Measurements from ENCODE around the gene MEIG1. TPM values are rescaled to one million over a fixed set of nuclear protein-coding genes. Genes with fewer than 3 reads are reported as not detected.
"Not testable (repeated sequence)": the region's sequence is repeated elsewhere in the genome, so short reads cannot be mapped to it uniquely, and the experiment has no call there.

MEIG1 gene
- total RNA-seq, 1 experiment from 2014 or later: 1.6 TPM

GRCh38 chr10:14967897-14968296 is 8.7 kb downstream of the MEIG1 start:
- ChIA-PET POLR2A (ENCODE audit: unreplicated experiment) (no interaction called here), CTCF (no interaction called here)
- intact Hi-C loops (cut with micrococcal nuclease): no loop called here
- Histone ChIP-seq H3F3A (ENCODE audit: low read length, unreplicated experiment) (no peaks in the 10 kb centered on the region), H4K20me1 (ENCODE audit: low read length) (no peaks in the 10 kb centered on the region), H3K4me2 (ENCODE audit: low read length) (no peak overlapping the region), H2AFZ (ENCODE audit: low read length) (no peak overlapping the region), H3K27ac (ENCODE audit: low read length) (no peak overlapping the region), H3K79me2 (ENCODE audit: low read length) (no peaks in the 10 kb centered on the region), H3K27me3 (ENCODE audit: low read length) (no peaks in the 10 kb centered on the region), H3K9me3 (ENCODE audit: low read length) (no peaks in the 10 kb centered on the region), H3K36me3 (ENCODE audit: low read depth, low read length) (no peaks in the 10 kb centered on the region), H3K4me3 (ENCODE audit: low read length) (no peak overlapping the region), H3K9ac (ENCODE audit: low read length) (no peak overlapping the region), H3K4me1 (ENCODE audit: insufficient read depth, low read length) (no peaks in the 10 kb centered on the region), H3K9me2 (replicated peaks; ENCODE audit: low read length) (no peaks in the 10 kb centered on the region)
- DNase-seq (no peak), ATAC-seq (no peak)
- TF ChIP-seq EZH2phosphoT487 (IDR thresholded peaks at IDR 0.05; ENCODE audit: borderline replicate concordance, low read length): no peak
- TF ChIP-seq EZH2 (IDR thresholded peaks at IDR 0.05; ENCODE audit: low read length, unreplicated experiment): no peak
- no TSS peak for BruUV-seq (replicated peaks)

- H3K27me3 ChIP-seq (ENCODE audit: low read length): no peaks in the 10 kb centered on the region
- no peak overlapping the region for H3K9ac ChIP-seq (ENCODE audit: low read length)
- H3K9me2 ChIP-seq (replicated peaks; ENCODE audit: low read length): no peaks in the 10 kb centered on the region
- no peak overlapping the region for H2AFZ ChIP-seq (ENCODE audit: low read length)
- no peak overlapping the region for H3K27ac ChIP-seq (ENCODE audit: low read length)
- ChIA-PET POLR2A (ENCODE audit: unreplicated experiment) (no interaction called here), CTCF (interaction anchor here (0.7 kb wide), 1 partner anchor 19 kb away, joined by 5 read pairs; no protein-coding TSS in a partner anchor)
- no peaks in the 10 kb centered on the region for H3K9me3 ChIP-seq (ENCODE audit: low read length)
- intact Hi-C loops (cut with micrococcal nuclease): loop anchor here (10.0 kb wide), 1 partner anchor 777 kb away; no protein-coding TSS in a partner anchor
- H3K36me3 ChIP-seq (ENCODE audit: low read depth, low read length): no peaks in the 10 kb centered on the region
- ATAC-seq (no peak), DNase-seq (peak; percentile 13)
- H4K20me1 ChIP-seq (ENCODE audit: low read length): no peaks in the 10 kb centered on the region
- no peaks in the 10 kb centered on the region for H3F3A ChIP-seq (ENCODE audit: low read length, unreplicated experiment)
- TF ChIP-seq CTCF (conservative IDR thresholded peaks at IDR 0.05; ENCODE audit: low read depth, low read length): peak; percentile 50
- TF ChIP-seq EZH2 (IDR thresholded peaks at IDR 0.05; ENCODE audit: low read length, unreplicated experiment): no peak
- H3K4me2 ChIP-seq (ENCODE audit: low read length): no peak overlapping the region
- H3K4me3 ChIP-seq (ENCODE audit: low read length): no peak overlapping the region
- H3K79me2 ChIP-seq (ENCODE audit: low read length): no peaks in the 10 kb centered on the region
- no peaks in the 10 kb centered on the region for H3K4me1 ChIP-seq (ENCODE audit: insufficient read depth, low read length)
- no TSS peak for BruUV-seq (replicated peaks)
Measured at GRCh38 chr10:14971867-14972448, 12.8 kb downstream of the MEIG1 start.

GRCh38 chr10:14974153-14974998 is 15.2 kb downstream of the MEIG1 start:
- H2AFZ ChIP-seq (ENCODE audit: low read length); H3K27me3 ChIP-seq (ENCODE audit: low read length); POLR2A ChIA-PET (ENCODE audit: unreplicated experiment); H3K79me2 ChIP-seq (ENCODE audit: low read length); DNase-seq; ATAC-seq; H3K4me1 ChIP-seq (ENCODE audit: insufficient read depth, low read length); H3K9ac ChIP-seq (ENCODE audit: low read length); H3K9me2 ChIP-seq (replicated peaks; ENCODE audit: low read length); H3F3A ChIP-seq (ENCODE audit: low read length, unreplicated experiment); H3K4me3 ChIP-seq (ENCODE audit: low read length); H3K4me2 ChIP-seq (ENCODE audit: low read length); H4K20me1 ChIP-seq (ENCODE audit: low read length); H3K27ac ChIP-seq (ENCODE audit: low read length); CTCF ChIA-PET; H3K36me3 ChIP-seq (ENCODE audit: low read depth, low read length); BruUV-seq (replicated peaks); H3K9me3 ChIP-seq (ENCODE audit: low read length): not testable (repeated sequence)
- intact Hi-C loops (cut with micrococcal nuclease): loop anchor here (10.0 kb wide), 1 partner anchor 780 kb away; no protein-coding TSS in a partner anchor

Measured in PC-3 (cell line).